Erythroblast (primary cell): ENCODE results near the gene PTGS1.

Experiments
- DNase-seq, 2 experiments: peaks; one replicate each; lab custom pipeline; 2025; lab: John Stamatoyannopoulos, UW
- GATA1 ChIP-seq: IDR thresholded peaks from 2 replicates; pipeline ENCODE4 v1.6.1; 2011; ENCODE audit warnings: low read depth, mild to moderate bottlenecking, control low read depth, low read length, moderate library complexity
- POLR2A ChIP-seq: IDR thresholded peaks from 2 replicates; pipeline ENCODE4 v1.6.1; 2011; ENCODE audit warnings: mild to moderate bottlenecking, low read length

PTGS1 gene

GRCh38 chr9:122338536-122338935 is 32.3 kb upstream of the PTGS1 start:
- DNase-seq: no peak
- no peak for TF ChIP-seq GATA1
- no peak for TF ChIP-seq POLR2A

GRCh38 chr9:122338994-122339393 is 31.8 kb upstream of the PTGS1 start:
- TF ChIP-seq GATA1 (no peak), POLR2A (no peak)
- DNase-seq: no peak

GRCh38 chr9:122339579-122339978 is 31.2 kb upstream of the PTGS1 start:
- TF ChIP-seq POLR2A (no peak), GATA1 (no peak)
- DNase-seq: no peak

- DNase-seq: no peak
Measured at GRCh38 chr9:122340161-122340560, 30.7 kb upstream of the PTGS1 start.

GRCh38 chr9:122342323-122343050 is 28.3 kb upstream of the PTGS1 start:
- TF ChIP-seq POLR2A (no peak), GATA1 (no peak)
- no peak for DNase-seq

More at GRCh38 chr9:122340161-122340560, 30.7 kb upstream of the PTGS1 start:
- TF ChIP-seq POLR2A (no peak), GATA1 (no peak)

GRCh38 chr9:122346478-122347347 is 24.1 kb upstream of the PTGS1 start:
- peak; percentile 58 to 68 for DNase-seq
- TF ChIP-seq GATA1: no peak
- no peak for TF ChIP-seq POLR2A

GRCh38 chr9:122347348-122348287 is 23.2 kb upstream of the PTGS1 start:
- TF ChIP-seq GATA1 (no peak), POLR2A (peak; percentile 47)
- peak; percentile 72 to 77 for DNase-seq

- TF ChIP-seq GATA1 (no peak), POLR2A (no peak)
- no peak for DNase-seq
Measured at GRCh38 chr9:122348288-122348777, 22.5 kb upstream of the PTGS1 start.

GRCh38 chr9:122348791-122349190 is 22.0 kb upstream of the PTGS1 start:
- no peak for DNase-seq
- no peak for TF ChIP-seq GATA1
- TF ChIP-seq POLR2A: no peak

GRCh38 chr9:122349201-122349600 is 21.6 kb upstream of the PTGS1 start:
- no peak for DNase-seq
- TF ChIP-seq POLR2A (no peak), GATA1 (no peak)

GRCh38 chr9:122350577-122351355 is 20.1 kb upstream of the PTGS1 start:
- peak; percentile 79 to 89 for DNase-seq
- no peak for TF ChIP-seq GATA1
- no peak for TF ChIP-seq POLR2A

GRCh38 chr9:122354536-122355199 is 16.2 kb upstream of the PTGS1 start:
- TF ChIP-seq POLR2A (no peak), GATA1 (no peak)
- DNase-seq: no peak
